ENCODE measurements around the gene LRRN3.

- TF ChIP-seq POLR2AphosphoS5 (IDR thresholded peaks at IDR 0.05; ENCODE audit: borderline replicate concordance, low read depth, low read length), result no peak
- no peak for TF ChIP-seq EZH2 (IDR thresholded peaks at IDR 0.05)
- TF ChIP-seq FOXP2 (optimal IDR thresholded peaks at IDR 0.05; ENCODE audit: control extremely low read depth, extremely low read length, insufficient read depth), result no peak
Measured at GRCh38 chr7:111098926-111099250, 8.0 kb downstream of the LRRN3 start.
